Ishikawa (cell line): ENCODE data around the gene TMEM205.

ENCODE experiments used
- CEBPB ChIP-seq: IDR thresholded peaks from 2 replicates; pipeline ENCODE4 v1.6.1; 2012
- CREB1 ChIP-seq: IDR thresholded peaks from 2 replicates; pipeline ENCODE4 v1.6.1; 2012; ENCODE audit warnings: low read depth
- EGR1 ChIP-seq: IDR thresholded peaks from 2 replicates; pipeline ENCODE4 v1.6.1; 2012
- EP300 ChIP-seq: IDR thresholded peaks from 2 replicates; pipeline ENCODE4 v1.6.1; 2012; ENCODE audit warnings: borderline replicate concordance
- FOXM1 ChIP-seq: IDR thresholded peaks from 2 replicates; pipeline ENCODE4 v1.6.1; 2012; ENCODE audit warnings: low read depth, borderline replicate concordance
- NFIC ChIP-seq: IDR thresholded peaks from 2 replicates; pipeline ENCODE4 v1.6.1; 2012
- RAD21 ChIP-seq: IDR thresholded peaks from 2 replicates; pipeline ENCODE4 v1.6.1; 2012; ENCODE audit warnings: low read depth
- TAF1 ChIP-seq: IDR thresholded peaks from 2 replicates; pipeline ENCODE4 v1.6.1; 2012; ENCODE audit warnings: low read depth, mild to moderate bottlenecking
- TCF12 ChIP-seq: IDR thresholded peaks from 2 replicates; pipeline ENCODE4 v1.6.1; 2012; ENCODE audit warnings: low read depth
- TEAD4 ChIP-seq: IDR thresholded peaks from 2 replicates; pipeline ENCODE4 v1.6.1; 2012
- YY1 ChIP-seq: IDR thresholded peaks from 2 replicates; pipeline ENCODE4 v1.6.1; 2012; ENCODE audit warnings: low read depth
- ZBTB7A ChIP-seq: IDR thresholded peaks from 2 replicates; pipeline ENCODE4 v1.6.1; 2012; ENCODE audit warnings: low read depth
- TF ChIP-seq, protein P1 (sequence below): IDR thresholded peaks from 2 replicates; pipeline ENCODE4 v1.6.1; 2012
- TF ChIP-seq, protein P2 (sequence below): IDR thresholded peaks from 2 replicates; pipeline ENCODE4 v1.6.1; 2012; ENCODE audit warnings: low read depth, mild to moderate bottlenecking
- TF ChIP-seq, protein P3 (sequence below): IDR thresholded peaks from 2 replicates; pipeline ENCODE4 v1.6.1; 2012

Gene TMEM205

DNA sequence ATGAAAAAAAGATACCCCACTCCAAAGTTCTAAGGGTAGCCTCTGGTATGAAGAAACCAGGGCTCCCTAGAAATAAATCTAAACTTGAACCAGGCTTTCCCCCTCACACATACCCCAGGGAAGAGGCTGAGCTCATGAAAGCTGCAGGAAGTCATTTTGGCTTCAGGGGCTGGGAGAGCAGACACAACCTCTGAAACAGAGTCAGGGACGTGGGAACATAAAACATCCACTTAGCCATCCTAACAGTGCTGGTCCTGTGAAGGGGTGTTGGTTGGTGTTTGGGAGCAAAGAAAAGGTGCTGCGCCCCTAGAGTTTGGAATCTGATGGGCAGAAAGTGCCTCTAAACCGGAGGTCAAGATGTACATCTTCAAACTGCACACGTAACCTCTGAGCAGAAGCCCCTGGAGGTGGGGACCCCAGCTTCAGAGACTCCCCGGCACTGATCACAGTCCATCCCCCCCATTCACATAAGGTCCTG lies 22.4 kb downstream of the TMEM205 start:
- TF ChIP-seq, protein P1, sequence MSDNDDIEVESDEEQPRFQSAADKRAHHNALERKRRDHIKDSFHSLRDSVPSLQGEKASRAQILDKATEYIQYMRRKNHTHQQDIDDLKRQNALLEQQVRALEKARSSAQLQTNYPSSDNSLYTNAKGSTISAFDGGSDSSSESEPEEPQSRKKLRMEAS = no peak
- TF ChIP-seq CREB1 (no peak), TAF1 (no peak), NFIC (no peak), TEAD4 (no peak), EP300 (no peak), FOXM1 (no peak), CEBPB (no peak), ZBTB7A (no peak), RAD21 (no peak), YY1 (no peak)
- TF ChIP-seq, protein P2, sequence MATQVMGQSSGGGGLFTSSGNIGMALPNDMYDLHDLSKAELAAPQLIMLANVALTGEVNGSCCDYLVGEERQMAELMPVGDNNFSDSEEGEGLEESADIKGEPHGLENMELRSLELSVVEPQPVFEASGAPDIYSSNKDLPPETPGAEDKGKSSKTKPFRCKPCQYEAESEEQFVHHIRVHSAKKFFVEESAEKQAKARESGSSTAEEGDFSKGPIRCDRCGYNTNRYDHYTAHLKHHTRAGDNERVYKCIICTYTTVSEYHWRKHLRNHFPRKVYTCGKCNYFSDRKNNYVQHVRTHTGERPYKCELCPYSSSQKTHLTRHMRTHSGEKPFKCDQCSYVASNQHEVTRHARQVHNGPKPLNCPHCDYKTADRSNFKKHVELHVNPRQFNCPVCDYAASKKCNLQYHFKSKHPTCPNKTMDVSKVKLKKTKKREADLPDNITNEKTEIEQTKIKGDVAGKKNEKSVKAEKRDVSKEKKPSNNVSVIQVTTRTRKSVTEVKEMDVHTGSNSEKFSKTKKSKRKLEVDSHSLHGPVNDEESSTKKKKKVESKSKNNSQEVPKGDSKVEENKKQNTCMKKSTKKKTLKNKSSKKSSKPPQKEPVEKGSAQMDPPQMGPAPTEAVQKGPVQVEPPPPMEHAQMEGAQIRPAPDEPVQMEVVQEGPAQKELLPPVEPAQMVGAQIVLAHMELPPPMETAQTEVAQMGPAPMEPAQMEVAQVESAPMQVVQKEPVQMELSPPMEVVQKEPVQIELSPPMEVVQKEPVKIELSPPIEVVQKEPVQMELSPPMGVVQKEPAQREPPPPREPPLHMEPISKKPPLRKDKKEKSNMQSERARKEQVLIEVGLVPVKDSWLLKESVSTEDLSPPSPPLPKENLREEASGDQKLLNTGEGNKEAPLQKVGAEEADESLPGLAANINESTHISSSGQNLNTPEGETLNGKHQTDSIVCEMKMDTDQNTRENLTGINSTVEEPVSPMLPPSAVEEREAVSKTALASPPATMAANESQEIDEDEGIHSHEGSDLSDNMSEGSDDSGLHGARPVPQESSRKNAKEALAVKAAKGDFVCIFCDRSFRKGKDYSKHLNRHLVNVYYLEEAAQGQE = no peak
- TF ChIP-seq, protein P3, sequence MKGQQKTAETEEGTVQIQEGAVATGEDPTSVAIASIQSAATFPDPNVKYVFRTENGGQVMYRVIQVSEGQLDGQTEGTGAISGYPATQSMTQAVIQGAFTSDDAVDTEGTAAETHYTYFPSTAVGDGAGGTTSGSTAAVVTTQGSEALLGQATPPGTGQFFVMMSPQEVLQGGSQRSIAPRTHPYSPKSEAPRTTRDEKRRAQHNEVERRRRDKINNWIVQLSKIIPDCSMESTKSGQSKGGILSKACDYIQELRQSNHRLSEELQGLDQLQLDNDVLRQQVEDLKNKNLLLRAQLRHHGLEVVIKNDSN = no peak

DNA sequence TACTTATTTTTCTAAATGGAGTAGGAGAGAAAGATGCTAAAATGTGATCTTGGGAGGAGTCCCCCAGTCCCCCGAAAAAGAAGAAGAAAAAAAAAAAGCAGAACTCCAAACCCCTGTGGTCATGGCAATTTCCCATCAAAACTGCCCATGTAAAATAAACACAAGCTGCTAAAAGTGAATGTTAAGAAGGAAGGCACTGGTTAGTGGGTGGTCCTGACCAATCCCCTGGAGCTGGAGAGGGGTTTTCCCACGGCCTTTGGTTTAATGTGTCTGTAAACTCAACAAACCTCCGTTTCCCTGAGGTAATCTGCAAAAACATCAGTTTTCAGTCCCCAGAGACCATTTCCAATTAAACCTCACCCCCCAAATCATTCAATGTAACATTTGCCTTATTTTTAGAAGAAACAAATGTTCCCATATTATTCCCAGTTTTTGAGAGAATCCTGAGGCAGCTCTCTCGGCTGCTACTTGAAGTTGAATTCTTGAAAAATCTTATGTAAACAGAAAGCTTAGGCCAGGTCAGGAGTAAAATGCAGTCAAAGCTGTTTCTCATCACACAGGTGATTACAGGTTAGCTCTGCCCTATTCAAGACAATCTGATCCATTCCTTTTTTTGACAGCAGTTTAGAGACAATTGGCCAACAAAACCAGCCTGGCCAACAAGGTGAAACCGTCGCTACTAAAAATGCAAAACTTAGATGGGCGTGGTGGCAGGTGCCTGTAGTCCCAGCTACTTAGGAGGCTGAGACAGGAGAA lies 23.6 kb downstream of the TMEM205 start:
- TF ChIP-seq FOXM1 = no peak
- TF ChIP-seq, protein P3 = no peak
- TF ChIP-seq EP300 = no peak
- TF ChIP-seq CEBPB = no peak
- no peak for TF ChIP-seq TCF12
- TF ChIP-seq TEAD4 = no peak
- TF ChIP-seq YY1 = no peak
- TF ChIP-seq, protein P1 = no peak
- TF ChIP-seq RAD21 = no peak
- TF ChIP-seq NFIC = no peak
- no peak for TF ChIP-seq TAF1
- TF ChIP-seq, protein P2 = no peak
- TF ChIP-seq EGR1 = no peak
- no peak for TF ChIP-seq CREB1
- TF ChIP-seq ZBTB7A = no peak

DNA sequence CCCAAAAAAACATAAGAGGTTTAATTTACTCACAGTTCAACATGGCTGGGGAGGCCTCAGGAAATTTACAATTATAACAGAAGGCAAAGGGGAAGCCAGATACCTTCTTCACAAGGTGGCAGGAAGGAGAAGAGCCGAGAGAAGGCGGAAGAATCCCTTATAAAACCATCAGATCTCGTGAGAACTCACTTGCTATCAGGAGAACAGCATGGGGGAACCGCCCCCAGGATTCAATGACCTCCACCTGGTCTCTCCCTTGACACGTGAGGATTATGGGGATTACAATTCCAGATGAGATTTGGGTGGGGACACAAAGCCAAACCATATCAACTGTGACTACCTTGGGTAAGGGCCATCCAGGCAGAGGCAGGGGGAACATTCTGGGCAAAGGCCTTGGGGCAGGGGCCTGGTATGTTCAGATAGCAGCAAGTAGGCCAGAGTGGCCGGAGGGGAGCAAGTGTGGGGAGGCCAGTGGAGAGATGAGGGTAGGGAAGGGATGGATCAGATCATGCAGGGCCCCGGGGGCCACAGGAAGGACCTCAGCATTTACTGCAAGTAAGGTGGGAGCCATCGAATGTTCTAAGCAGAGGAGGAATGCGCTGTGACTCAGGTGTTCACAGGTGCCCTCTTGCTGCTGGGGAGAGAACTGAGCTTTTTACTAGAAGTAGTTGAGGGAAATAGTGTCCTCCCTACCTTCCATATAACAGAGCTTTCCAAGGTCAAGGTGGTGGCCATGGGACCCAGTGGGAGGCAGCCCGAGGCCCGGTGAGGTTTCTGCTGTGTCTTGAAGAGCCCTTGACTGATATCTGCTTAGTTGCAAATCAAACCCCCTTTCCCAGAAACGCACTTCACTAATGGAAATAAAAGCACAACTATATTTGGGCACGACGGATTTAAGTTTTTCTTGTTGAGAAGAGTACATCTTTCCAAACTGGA lies 24.6 kb downstream of the TMEM205 start:
- TF ChIP-seq TAF1 (no peak), FOXM1 (no peak), ZBTB7A (no peak), NFIC (no peak), CREB1 (no peak), RAD21 (no peak), YY1 (no peak), EP300 (no peak), CEBPB (no peak), EGR1 (no peak)
- TF ChIP-seq, protein P3 = no peak
- TF ChIP-seq, protein P1 = no peak

DNA sequence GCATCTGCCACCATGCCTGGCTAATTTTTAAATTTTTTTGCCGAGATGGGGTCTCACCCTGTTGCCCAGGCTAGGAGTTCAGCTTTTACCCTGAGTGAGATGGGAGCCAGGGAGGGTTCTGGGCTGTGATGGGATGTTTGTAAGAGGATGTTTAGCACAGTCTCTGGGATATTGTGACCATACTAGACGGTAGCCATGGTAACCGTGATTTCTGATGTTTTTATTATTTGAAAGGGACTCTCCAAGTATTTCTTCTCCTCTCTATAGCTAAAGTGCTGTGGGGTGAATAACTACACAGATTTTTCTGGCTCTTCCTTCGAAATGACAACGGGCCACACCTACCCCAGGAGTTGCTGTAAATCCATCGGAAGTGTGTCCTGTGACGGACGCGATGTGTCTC lies 39.7 kb downstream of the TMEM205 start:
- TF ChIP-seq TEAD4 (no peak), NFIC (no peak)
- TF ChIP-seq, protein P3 = no peak
